Left renal pelvis (tissue), 4 donors: ENCODE data around the gene A4GALT. TPM values are rescaled to one million over a fixed set of nuclear protein-coding genes. Genes with fewer than 3 reads are reported as not detected.
A peak's percentile ranks its signal among the peaks of the same experiment; 100 is the strongest.
"Not testable (repeated sequence)": the region's sequence is repeated elsewhere in the genome, so short reads cannot be mapped to it uniquely, and the experiment has no call there.

Source experiments
- DNase-seq, 4 donors: peaks; one replicate each; pipeline ENCODE4 v3.0.0-alpha.2; 2013; ENCODE audit warnings: low read depth in 4 of 4, low spot score in 3 of 4
- polyA plus RNA-seq, 4 donors: library from polyadenylated mRNA; unstranded; fragments of 120-200 nt; gene quantifications; one replicate each; pipeline ENCODE4 v1.2.1, GENCODE V29; 2013; ENCODE audit not compliant: insufficient read length in 4 of 4

A4GALT gene
- polyA plus RNA-seq = 10 to 100 TPM in 3 of 4 donors, 1 to 10 TPM in 1; 1.8 to 23.3 (median 15.1) TPM

- no peak for DNase-seq
Measured at GRCh38 chr22:42720263-42721044, at the start of gene A4GALT. TSS of gene A4GALT (minus strand) at chr22:42720870. CDS start at chr22:42693951, 26,919 bp downstream.

GRCh38 chr22:42770448-42770726 lies 49.7 kb upstream of the A4GALT start:
- no peak for DNase-seq

- peak in 1 of 4 donors; percentile 36 for DNase-seq
Measured at GRCh38 chr22:42769574-42770447, 49.1 kb upstream of the A4GALT start.

GRCh38 chr22:42769238-42769573 lies 48.5 kb upstream of the A4GALT start:
- no peak for DNase-seq

GRCh38 chr22:42768385-42769035 lies 47.8 kb upstream of the A4GALT start:
- no peak for DNase-seq

- no peak for DNase-seq
Measured at GRCh38 chr22:42766860-42767259, 46.2 kb upstream of the A4GALT start.

- DNase-seq = no peak
Measured at GRCh38 chr22:42764895-42765363, 44.3 kb upstream of the A4GALT start.

- no peak for DNase-seq
Measured at GRCh38 chr22:42763965-42764480, 43.4 kb upstream of the A4GALT start.

GRCh38 chr22:42760806-42761565 lies 40.3 kb upstream of the A4GALT start:
- no peak for DNase-seq

GRCh38 chr22:42758931-42759629 lies 38.4 kb upstream of the A4GALT start:
- no peak for DNase-seq

GRCh38 chr22:42755553-42755952 lies 34.9 kb upstream of the A4GALT start:
- DNase-seq = not testable (repeated sequence)

- DNase-seq = not testable (repeated sequence)
Measured at GRCh38 chr22:42755121-42755520, 34.5 kb upstream of the A4GALT start.

- DNase-seq = no peak
Measured at GRCh38 chr22:42754658-42755057, 34.0 kb upstream of the A4GALT start.

- DNase-seq = no peak
Measured at GRCh38 chr22:42752912-42753311, 32.2 kb upstream of the A4GALT start.

GRCh38 chr22:42752230-42752746 lies 31.6 kb upstream of the A4GALT start:
- no peak for DNase-seq

- DNase-seq = not testable (repeated sequence)
Measured at GRCh38 chr22:42750421-42750820, 29.8 kb upstream of the A4GALT start.

GRCh38 chr22:42747701-42748513 lies 27.2 kb upstream of the A4GALT start:
- no peak for DNase-seq

- DNase-seq = no peak
Measured at GRCh38 chr22:42745118-42745517, 24.4 kb upstream of the A4GALT start.
